HepG2 (cell line): ENCODE results near the gene THAP9. TPM values are rescaled to one million over a fixed set of nuclear protein-coding genes. Genes with fewer than 3 reads are reported as not detected.
A peak's percentile ranks its signal among the peaks of the same experiment; 100 is the strongest.

Experiments
- CENPX ChIP-seq: sonication (generic); formaldehyde crosslinking; IDR thresholded peaks from 2 replicates; pipeline ENCODE4 v1.9.0; 2021; ENCODE audit warnings: mild to moderate bottlenecking, missing genetic modification reagents, moderate library complexity
- DPF2 ChIP-seq: sonication (generic); formaldehyde crosslinking; IDR thresholded peaks from 2 replicates; pipeline ENCODE4 v1.4.0; 2020; ENCODE audit warnings: mild to moderate bottlenecking, low read depth, missing genetic modification reagents, borderline replicate concordance
- HDAC2 ChIP-seq: sonication (generic); formaldehyde crosslinking; IDR thresholded peaks from 2 replicates; pipeline ENCODE4 v1.4.0; 2020; ENCODE audit warnings: missing genetic modification reagents
- HNF4A ChIP-seq: sonication (generic); formaldehyde crosslinking; IDR thresholded peaks from 2 replicates; pipeline ENCODE4 v1.4.0; 2020; ENCODE audit warnings: missing genetic modification reagents
- KLF11 ChIP-seq: IDR thresholded peaks from 2 replicates; pipeline ENCODE4 v1.6.1; 2016; ENCODE audit warnings: missing compliant biosample characterization
- NFE2L2 ChIP-seq: fragments of 150-350 bp; IDR thresholded peaks from 2 replicates; pipeline ENCODE4 v1.6.1; 2014; ENCODE audit warnings: low read length
- RELA ChIP-seq: sonication (generic); formaldehyde crosslinking; IDR thresholded peaks from 2 replicates; pipeline ENCODE4 v1.4.0; 2020; ENCODE audit warnings: missing genetic modification reagents
- ZBTB42 ChIP-seq: sonication (generic); formaldehyde crosslinking; IDR thresholded peaks from 2 replicates; pipeline ENCODE4 v1.5.0; 2020; ENCODE audit warnings: mild to moderate bottlenecking, missing genetic modification reagents
- ZBTB7A ChIP-seq: sonication (generic); formaldehyde crosslinking; IDR thresholded peaks from 2 replicates; pipeline ENCODE4 v1.8.0; 2022; ENCODE audit warnings: mild to moderate bottlenecking, missing genetic modification reagents
- ZFP82 ChIP-seq: sonication (generic); formaldehyde crosslinking; IDR thresholded peaks from 2 replicates; pipeline ENCODE4 v1.5.1; 2020; ENCODE audit warnings: mild to moderate bottlenecking, missing genetic modification reagents, borderline replicate concordance
- ZFP91 ChIP-seq: sonication (generic); formaldehyde crosslinking; IDR thresholded peaks from 2 replicates; pipeline ENCODE4 v1.9.0; 2022; ENCODE audit warnings: missing genetic modification reagents, mild to moderate bottlenecking, borderline replicate concordance
- ZIK1 ChIP-seq: sonication (generic); formaldehyde crosslinking; IDR thresholded peaks from 2 replicates; pipeline ENCODE4 v1.5.0; 2020; ENCODE audit warnings: mild to moderate bottlenecking, low read depth, missing genetic modification reagents, borderline replicate concordance
- ZNF143 ChIP-seq: sonication (generic); formaldehyde crosslinking; IDR thresholded peaks from 2 replicates; pipeline ENCODE4 v1.4.0; 2020; ENCODE audit warnings: missing genetic modification reagents
- ZNF513 ChIP-seq: sonication (generic); formaldehyde crosslinking; conservative IDR thresholded peaks from 2 replicates; pipeline ENCODE4 v1.5.0; 2020; ENCODE audit warnings: missing genetic modification reagents
- ZNF552 ChIP-seq: sonication (generic); formaldehyde crosslinking; IDR thresholded peaks from 2 replicates; pipeline ENCODE4 v1.9.0; 2022; ENCODE audit warnings: missing genetic modification reagents, mild to moderate bottlenecking, borderline replicate concordance
- ZNF556 ChIP-seq: sonication (generic); formaldehyde crosslinking; IDR thresholded peaks from 2 replicates; pipeline ENCODE4 v1.4.0; 2020; ENCODE audit warnings: mild to moderate bottlenecking, missing genetic modification reagents, borderline replicate concordance
- ZNF614 ChIP-seq: IDR thresholded peaks from 2 replicates; pipeline ENCODE4 v1.6.1; 2018; ENCODE audit warnings: missing biosample characterization, missing genetic modification reagents, inconsistent platforms, borderline replicate concordance
- ZNF768 ChIP-seq: sonication (generic); formaldehyde crosslinking; IDR thresholded peaks from 2 replicates; pipeline ENCODE4 v1.4.0; 2020; ENCODE audit warnings: missing genetic modification reagents
- ZSCAN20 ChIP-seq: sonication (generic); formaldehyde crosslinking; IDR thresholded peaks from 2 replicates; pipeline ENCODE4 v1.4.0; 2020; ENCODE audit warnings: missing genetic modification reagents, mild to moderate bottlenecking, borderline replicate concordance
- polyA plus RNA-seq, 8 experiments: library from polyadenylated mRNA; depleted of rRNA in 3 of 8; stranded (reverse) in 7 of 8; unstranded in 1 of 8; fragments of >200 nt; fragmentation: Illumina TruSeq in 4 of 8; extraction: Trizol in 4 of 8; gene quantifications; 2 replicates each; pipeline versions ENCODE4 v1.2.1 to v1.2.3, GENCODE V29; 2011 to 2016; ENCODE audit warnings: low read depth in 4 of 8, missing spikeins in 1 of 8, mixed read lengths in 1 of 8; ENCODE audit not compliant: insufficient read depth in 1 of 8
- total RNA-seq, 5 experiments: library from RNA; depleted of rRNA; stranded (reverse); fragments of >200 nt; fragmentation: Illumina TruSeq; extraction: Trizol; gene quantifications; 2 replicates each; pipeline ENCODE4 v1.2.3, GENCODE V29; 2016; ENCODE audit warnings: low read depth in 1 of 5
- TF ChIP-seq, protein P1 (sequence below): sonication (generic); formaldehyde crosslinking; IDR thresholded peaks from 2 replicates; pipeline ENCODE4 v1.8.0; 2022; ENCODE audit warnings: missing genetic modification reagents, mild to moderate bottlenecking, moderate library complexity, borderline replicate concordance
- TF ChIP-seq, protein P2 (sequence below): sonication (generic); formaldehyde crosslinking; IDR thresholded peaks from 2 replicates; pipeline ENCODE4 v1.4.0; 2020; ENCODE audit warnings: missing genetic modification reagents, mild to moderate bottlenecking, borderline replicate concordance

Gene THAP9
- total and polyA plus RNA-seq, 2 of the 13 experiments (the other 11 are each of a cell fraction or from before 2014, with no cell fraction given) = 6.0 to 7.2 TPM

DNA sequence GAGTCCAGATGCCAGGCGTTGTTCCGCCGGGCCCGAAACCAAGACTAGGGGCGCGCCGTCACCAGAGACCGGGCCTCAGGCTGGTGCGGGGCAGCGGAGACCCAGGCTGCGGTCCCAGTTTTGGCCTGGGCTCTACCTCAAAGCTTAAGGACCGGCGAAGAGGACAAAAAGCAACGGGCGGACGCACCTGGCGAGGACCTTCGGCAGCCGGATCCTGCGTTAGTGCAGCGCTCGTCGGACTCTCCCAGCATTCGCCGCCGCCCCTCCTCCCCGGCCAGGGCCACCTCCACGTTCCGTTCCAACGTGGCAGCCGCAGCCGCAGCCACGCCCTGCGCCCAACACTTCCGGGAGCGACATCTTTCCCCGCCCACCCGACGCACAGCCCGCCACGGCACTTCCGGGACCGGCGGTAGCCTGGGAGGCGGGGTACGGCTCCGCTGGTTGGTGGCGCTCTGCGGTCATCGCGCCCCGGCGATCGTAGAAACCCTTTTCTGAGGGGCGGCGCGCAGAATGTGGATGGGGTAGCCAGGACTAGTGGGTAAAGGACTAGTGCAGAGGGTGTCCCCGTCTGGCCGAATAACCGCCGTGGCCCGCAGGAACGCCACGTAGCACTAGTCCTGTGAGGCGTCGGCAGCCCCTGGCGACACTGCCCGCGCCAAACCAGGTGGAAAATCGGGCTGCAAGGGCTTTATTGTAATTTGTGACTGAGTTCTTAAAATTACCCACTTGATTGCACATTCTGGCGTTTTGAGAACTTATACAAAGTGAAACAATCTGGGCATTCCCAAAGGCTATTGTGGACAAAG, 9.4 kb upstream of the THAP9 start, which contains the start of gene SEC31A (continued):
- TF ChIP-seq, protein P1, sequence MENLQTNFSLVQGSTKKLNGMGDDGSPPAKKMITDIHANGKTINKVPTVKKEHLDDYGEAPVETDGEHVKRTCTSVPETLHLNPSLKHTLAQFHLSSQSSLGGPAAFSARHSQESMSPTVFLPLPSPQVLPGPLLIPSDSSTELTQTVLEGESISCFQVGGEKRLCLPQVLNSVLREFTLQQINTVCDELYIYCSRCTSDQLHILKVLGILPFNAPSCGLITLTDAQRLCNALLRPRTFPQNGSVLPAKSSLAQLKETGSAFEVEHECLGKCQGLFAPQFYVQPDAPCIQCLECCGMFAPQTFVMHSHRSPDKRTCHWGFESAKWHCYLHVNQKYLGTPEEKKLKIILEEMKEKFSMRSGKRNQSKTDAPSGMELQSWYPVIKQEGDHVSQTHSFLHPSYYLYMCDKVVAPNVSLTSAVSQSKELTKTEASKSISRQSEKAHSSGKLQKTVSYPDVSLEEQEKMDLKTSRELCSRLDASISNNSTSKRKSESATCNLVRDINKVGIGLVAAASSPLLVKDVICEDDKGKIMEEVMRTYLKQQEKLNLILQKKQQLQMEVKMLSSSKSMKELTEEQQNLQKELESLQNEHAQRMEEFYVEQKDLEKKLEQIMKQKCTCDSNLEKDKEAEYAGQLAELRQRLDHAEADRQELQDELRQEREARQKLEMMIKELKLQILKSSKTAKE = no peak
- TF ChIP-seq ZNF552 (CRISPR knock-in tag) (peak; percentile 92), ZNF513 (CRISPR knock-in tag) (no peak), DPF2 (CRISPR knock-in tag) (no peak), ZBTB7A (CRISPR knock-in tag) (peak; percentile 47; the same call in 1 of the 2 replicates), CENPX (no peak), ZNF614 (CRISPR knock-in tag) (peak; percentile 91), ZFP82 (CRISPR knock-in tag) (no peak), ZIK1 (CRISPR knock-in tag) (peak; percentile 87; the same call in 1 of the 2 replicates), ZNF143 (CRISPR knock-in tag) (peak; percentile 80), HNF4A (CRISPR knock-in tag) (peak; percentile 51), HDAC2 (CRISPR knock-in tag) (peak; percentile 54; the same call in 1 of the 2 replicates), ZBTB42 (0 out of 2 replicates have a peak, but pooled peaks have one; percentile 7), NFE2L2 (no peak), KLF11 (CRISPR knock-in tag) (peak; percentile 91; the same call in 1 of the 2 replicates), ZFP91 (CRISPR knock-in tag) (peak; percentile 96), RELA (0 out of 2 replicates have a peak, but pooled peaks have one; percentile 37), ZNF768 (peak; percentile 69; the same call in 1 of the 2 replicates), ZSCAN20 (CRISPR knock-in tag) (no peak), ZNF556 (peak; percentile 80; the same call in 1 of the 2 replicates)
- TF ChIP-seq, protein P2, sequence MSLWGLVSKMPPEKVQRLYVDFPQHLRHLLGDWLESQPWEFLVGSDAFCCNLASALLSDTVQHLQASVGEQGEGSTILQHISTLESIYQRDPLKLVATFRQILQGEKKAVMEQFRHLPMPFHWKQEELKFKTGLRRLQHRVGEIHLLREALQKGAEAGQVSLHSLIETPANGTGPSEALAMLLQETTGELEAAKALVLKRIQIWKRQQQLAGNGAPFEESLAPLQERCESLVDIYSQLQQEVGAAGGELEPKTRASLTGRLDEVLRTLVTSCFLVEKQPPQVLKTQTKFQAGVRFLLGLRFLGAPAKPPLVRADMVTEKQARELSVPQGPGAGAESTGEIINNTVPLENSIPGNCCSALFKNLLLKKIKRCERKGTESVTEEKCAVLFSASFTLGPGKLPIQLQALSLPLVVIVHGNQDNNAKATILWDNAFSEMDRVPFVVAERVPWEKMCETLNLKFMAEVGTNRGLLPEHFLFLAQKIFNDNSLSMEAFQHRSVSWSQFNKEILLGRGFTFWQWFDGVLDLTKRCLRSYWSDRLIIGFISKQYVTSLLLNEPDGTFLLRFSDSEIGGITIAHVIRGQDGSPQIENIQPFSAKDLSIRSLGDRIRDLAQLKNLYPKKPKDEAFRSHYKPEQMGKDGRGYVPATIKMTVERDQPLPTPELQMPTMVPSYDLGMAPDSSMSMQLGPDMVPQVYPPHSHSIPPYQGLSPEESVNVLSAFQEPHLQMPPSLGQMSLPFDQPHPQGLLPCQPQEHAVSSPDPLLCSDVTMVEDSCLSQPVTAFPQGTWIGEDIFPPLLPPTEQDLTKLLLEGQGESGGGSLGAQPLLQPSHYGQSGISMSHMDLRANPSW = peak; percentile 69; the same call in 1 of the 2 replicates
